MM.1S (cell line): ENCODE data around the gene ALKBH5.

Source experiments
- DNase-seq: peaks from one replicate; pipeline ENCODE4 v3.0.0-alpha.2; 2015
- H2AFZ ChIP-seq: fragments of 300-600 bp; sonication (generic); 2 replicates; pipeline ENCODE4 v1.6.0; 2016; ENCODE audit warnings: antibody characterized with exemption, low read length
- H3F3A ChIP-seq: fragments of 300-600 bp; sonication (generic); 2 replicates; pipeline ENCODE4 v1.6.1; 2016; ENCODE audit warnings: mild to moderate bottlenecking, antibody characterized with exemption, low read length, moderate library complexity, mixed read lengths; ENCODE audit not compliant: insufficient read depth
- H3K27ac ChIP-seq: fragments of 300-600 bp; sonication (generic); 2 replicates; pipeline ENCODE4 v1.5.1; 2016; ENCODE audit warnings: mild to moderate bottlenecking, low read length
- H3K27me3 ChIP-seq: fragments of 300-600 bp; sonication (generic); replicated peaks from 2 replicates; pipeline ENCODE4 v1.6.0; 2016; ENCODE audit warnings: low read length; ENCODE audit not compliant: insufficient read depth
- H3K36me3 ChIP-seq: fragments of 300-600 bp; sonication (generic); replicated peaks from 2 replicates; pipeline ENCODE4 v1.6.1; 2016; ENCODE audit warnings: mild to moderate bottlenecking, low read length, mixed read lengths; ENCODE audit not compliant: insufficient read depth
- H3K4me1 ChIP-seq: fragments of 300-600 bp; sonication (generic); 2 replicates; pipeline ENCODE4 v1.6.1; 2016; ENCODE audit warnings: low read length, mixed read lengths
- H3K4me2 ChIP-seq: fragments of 300-600 bp; sonication (generic); 2 replicates; pipeline ENCODE4 v1.6.0; 2016; ENCODE audit warnings: low read depth, low read length
- H3K4me3 ChIP-seq: fragments of 300-600 bp; sonication (generic); 2 replicates; pipeline ENCODE4 v1.5.1; 2016; ENCODE audit warnings: low read length, mixed read lengths
- H3K79me2 ChIP-seq: fragments of 300-600 bp; sonication (generic); 2 replicates; pipeline ENCODE4 v1.6.1; 2016; ENCODE audit warnings: mixed run types, low read length, mixed read lengths
- H3K9ac ChIP-seq: fragments of 300-600 bp; sonication (generic); 2 replicates; pipeline ENCODE4 v1.6.1; 2016; ENCODE audit warnings: low read length, mixed read lengths
- H3K9me2 ChIP-seq: fragments of 300-600 bp; sonication (generic); replicated peaks from 2 replicates; pipeline ENCODE4 v1.6.1; 2016; ENCODE audit warnings: mild to moderate bottlenecking, low read length, mixed read lengths; ENCODE audit not compliant: insufficient read depth
- H3K9me3 ChIP-seq: fragments of 300-600 bp; sonication (generic); replicated peaks from 2 replicates; pipeline ENCODE4 v1.6.1; 2016; ENCODE audit warnings: mild to moderate bottlenecking, low read length, mixed read lengths; ENCODE audit not compliant: insufficient read depth
- H4K20me1 ChIP-seq: fragments of 300-600 bp; sonication (generic); 2 replicates; pipeline ENCODE4 v1.6.1; 2016; ENCODE audit warnings: mild to moderate bottlenecking, low read length, moderate library complexity, mixed read lengths; ENCODE audit not compliant: insufficient read depth
- CTCF ChIP-seq: fragments of 300-600 bp; sonication (generic); IDR thresholded peaks from 2 replicates; pipeline ENCODE4 v1.5.1; 2016; ENCODE audit warnings: antibody characterized with exemption, low read length, mixed read lengths
- EZH2 ChIP-seq: fragments of 300-600 bp; sonication (generic); optimal IDR thresholded peaks from 2 replicates; pipeline ENCODE3; 2017; ENCODE audit warnings: low read depth, mild to moderate bottlenecking, antibody characterized with exemption, low read length, mixed read lengths
- EZH2phosphoT487 ChIP-seq: fragments of 300-600 bp; sonication (generic); IDR thresholded peaks from 2 replicates; pipeline ENCODE4 v1.6.1; 2018; ENCODE audit warnings: antibody characterized with exemption, low read length

ALKBH5 gene

DNA sequence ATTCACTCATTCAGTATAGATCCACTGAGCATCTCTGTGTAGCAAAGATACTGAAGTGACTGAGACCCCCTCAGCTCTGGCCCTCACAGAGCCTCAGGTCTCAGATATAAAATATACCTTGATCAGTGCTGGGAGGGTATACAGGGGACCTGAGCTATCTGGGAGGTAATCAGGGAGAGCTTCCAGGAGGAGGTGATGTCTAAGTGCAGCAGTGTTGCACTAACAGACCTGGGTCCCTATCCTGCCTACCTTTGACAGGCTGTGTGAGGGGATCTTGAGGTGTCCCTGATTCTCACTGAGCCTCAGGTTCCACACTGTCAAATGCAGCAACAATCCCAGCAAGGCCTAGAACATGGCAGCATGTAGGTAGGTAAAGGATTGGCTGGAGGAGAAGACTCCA is 6.5 kb upstream of the ALKBH5 start:
- Histone ChIP-seq H3K9me2 (no peaks in the 10 kb centered on the region), H3K9ac (no peak overlapping the region), H3K79me2 (no peaks in the 10 kb centered on the region), H2AFZ (no peak overlapping the region), H3K4me3 (no peak overlapping the region), H3K9me3 (no peaks in the 10 kb centered on the region), H3F3A (peaks cover 3% of the 10 kb centered on the region; the same call in 1 of the 2 replicates), H3K36me3 (no peaks in the 10 kb centered on the region), H3K4me2 (no peak overlapping the region), H3K27me3 (no peaks in the 10 kb centered on the region), H3K4me1 (peaks cover 2% of the 10 kb centered on the region), H4K20me1 (no peaks in the 10 kb centered on the region), H3K27ac (no peak overlapping the region)
- no peak for TF ChIP-seq EZH2
- no peak for TF ChIP-seq EZH2phosphoT487
- no peak for TF ChIP-seq CTCF
- DNase-seq: no peak

GRCh38 chr17:18177722-18178121 is 5.9 kb upstream of the ALKBH5 start:
- Histone ChIP-seq H4K20me1 (no peaks in the 10 kb centered on the region), H2AFZ (no peak overlapping the region), H3F3A (peaks cover 8% of the 10 kb centered on the region), H3K9me3 (no peaks in the 10 kb centered on the region), H3K27ac (no peak overlapping the region), H3K79me2 (no peaks in the 10 kb centered on the region), H3K27me3 (no peaks in the 10 kb centered on the region), H3K4me3 (no peak overlapping the region), H3K9me2 (no peaks in the 10 kb centered on the region), H3K9ac (no peak overlapping the region), H3K4me2 (no peak overlapping the region), H3K4me1 (peaks cover 6% of the 10 kb centered on the region), H3K36me3 (no peaks in the 10 kb centered on the region)
- no peak for DNase-seq
- TF ChIP-seq CTCF: no peak
- TF ChIP-seq EZH2: no peak
- no peak for TF ChIP-seq EZH2phosphoT487

- Histone ChIP-seq H3K4me1 (peaks cover 6% of the 10 kb centered on the region), H2AFZ (no peak overlapping the region), H3K9me3 (no peaks in the 10 kb centered on the region), H3F3A (peaks cover 12% of the 10 kb centered on the region), H3K4me3 (no peak overlapping the region), H3K9ac (no peak overlapping the region), H3K9me2 (no peaks in the 10 kb centered on the region), H3K36me3 (no peaks in the 10 kb centered on the region), H3K27me3 (no peaks in the 10 kb centered on the region), H3K79me2 (peaks cover 4% of the 10 kb centered on the region), H4K20me1 (no peaks in the 10 kb centered on the region), H3K27ac (no peak overlapping the region), H3K4me2 (no peak overlapping the region)
- TF ChIP-seq EZH2: no peak
- TF ChIP-seq CTCF: no peak
- TF ChIP-seq EZH2phosphoT487: no peak
- DNase-seq: no peak
These were observed 4.4 kb upstream of the ALKBH5 start for GRCh38 chr17:18179196-18179595.
